ENCODE results near the gene TPCN1.

TPCN1 gene

GRCh38 chr12:113333418-113333750 is 112.1 kb downstream of the TPCN1 start:
- TF ChIP-seq, protein P1, sequence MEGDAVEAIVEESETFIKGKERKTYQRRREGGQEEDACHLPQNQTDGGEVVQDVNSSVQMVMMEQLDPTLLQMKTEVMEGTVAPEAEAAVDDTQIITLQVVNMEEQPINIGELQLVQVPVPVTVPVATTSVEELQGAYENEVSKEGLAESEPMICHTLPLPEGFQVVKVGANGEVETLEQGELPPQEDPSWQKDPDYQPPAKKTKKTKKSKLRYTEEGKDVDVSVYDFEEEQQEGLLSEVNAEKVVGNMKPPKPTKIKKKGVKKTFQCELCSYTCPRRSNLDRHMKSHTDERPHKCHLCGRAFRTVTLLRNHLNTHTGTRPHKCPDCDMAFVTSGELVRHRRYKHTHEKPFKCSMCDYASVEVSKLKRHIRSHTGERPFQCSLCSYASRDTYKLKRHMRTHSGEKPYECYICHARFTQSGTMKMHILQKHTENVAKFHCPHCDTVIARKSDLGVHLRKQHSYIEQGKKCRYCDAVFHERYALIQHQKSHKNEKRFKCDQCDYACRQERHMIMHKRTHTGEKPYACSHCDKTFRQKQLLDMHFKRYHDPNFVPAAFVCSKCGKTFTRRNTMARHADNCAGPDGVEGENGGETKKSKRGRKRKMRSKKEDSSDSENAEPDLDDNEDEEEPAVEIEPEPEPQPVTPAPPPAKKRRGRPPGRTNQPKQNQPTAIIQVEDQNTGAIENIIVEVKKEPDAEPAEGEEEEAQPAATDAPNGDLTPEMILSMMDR (IDR thresholded peaks at IDR 0.05; ENCODE audit: low read depth, low read length, missing control alignments): no peak
- in situ Hi-C loops (cut with HindIII; ENCODE audit: low pct_ligation_motif_present, low sequenced_read_pairs): no loop called here
- H3K4me3 ChIP-seq (ENCODE audit: low read depth, low read length): no peak overlapping the region
- H3K36me3 ChIP-seq (replicated peaks): no peaks in the 10 kb centered on the region
- H3K27ac ChIP-seq: no peak overlapping the region
- DNase-seq: no peak
- H3K27me3 ChIP-seq (replicated peaks): no peaks in the 10 kb centered on the region

- in situ Hi-C loops (cut with HindIII; ENCODE audit: low pct_ligation_motif_present, low sequenced_read_pairs): no loop called here
- H3K27ac ChIP-seq: no peak overlapping the region
- TF ChIP-seq, protein P1 (IDR thresholded peaks at IDR 0.05; ENCODE audit: low read depth, low read length, missing control alignments): no peak
Observed at GRCh38 chr12:113333877-113334785, 112.9 kb downstream of the TPCN1 start.

GRCh38 chr12:113334786-113335539 is 113.7 kb downstream of the TPCN1 start, which contains the start of gene SLC8B1:
TSS of gene SLC8B1 (minus strand) at chr12:113335109. CDS start at chr12:113332878, 2,231 bp downstream.
- Histone ChIP-seq H3K27me3 (replicated peaks) (no peaks in the 10 kb centered on the region), H3K4me3 (ENCODE audit: low read depth, low read length) (peak within 1 kb of the TSS; percentile 69), H3K27ac (no peak within 1 kb of the TSS), H3K36me3 (replicated peaks) (no peaks in the 10 kb centered on the region)
- DNase-seq: peak; percentile 60
- in situ Hi-C loops (cut with HindIII; ENCODE audit: low pct_ligation_motif_present, low sequenced_read_pairs): no loop called here
- TF ChIP-seq, protein P1 (IDR thresholded peaks at IDR 0.05; ENCODE audit: low read depth, low read length, missing control alignments): no peak

More at GRCh38 chr12:113333877-113334785, 112.9 kb downstream of the TPCN1 start:
- Histone ChIP-seq H3K4me3 (ENCODE audit: low read depth, low read length) (peak overlapping the region; percentile 69), H3K36me3 (replicated peaks) (no peaks in the 10 kb centered on the region), H3K27me3 (replicated peaks) (no peaks in the 10 kb centered on the region)
- DNase-seq: no peak

DNA sequence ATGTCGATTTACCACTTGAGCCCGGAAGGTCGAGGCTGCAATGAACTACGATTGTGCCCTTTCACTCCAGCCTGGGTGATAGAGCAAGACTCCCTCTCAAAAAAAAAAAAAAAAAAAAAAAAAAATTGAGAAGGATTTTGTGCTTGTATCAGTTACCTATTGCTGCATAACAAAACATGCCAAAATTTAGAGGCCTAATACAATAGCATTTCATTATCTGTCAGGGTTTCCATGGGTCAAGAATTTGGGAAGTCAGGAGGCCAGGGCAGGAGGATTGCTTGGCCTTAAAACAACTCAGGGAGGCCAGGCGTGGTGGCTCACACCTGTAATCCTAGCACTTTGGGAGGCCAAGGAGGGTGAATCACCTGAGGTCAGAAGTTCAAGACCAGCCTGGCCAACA is 118.3 kb downstream of the TPCN1 start:
- in situ Hi-C loops (cut with HindIII; ENCODE audit: low pct_ligation_motif_present, low sequenced_read_pairs): no loop called here
- no peak overlapping the region for H3K27ac ChIP-seq
- TF ChIP-seq, protein P1 (IDR thresholded peaks at IDR 0.05; ENCODE audit: low read depth, low read length, missing control alignments): no peak

GRCh38 chr12:113340061-113340460 is 118.8 kb downstream of the TPCN1 start:
- in situ Hi-C loops (cut with HindIII; ENCODE audit: low pct_ligation_motif_present, low sequenced_read_pairs): no loop called here
- H3K27me3 ChIP-seq (replicated peaks): no peaks in the 10 kb centered on the region
- no peaks in the 10 kb centered on the region for H3K36me3 ChIP-seq (replicated peaks)
- no peak overlapping the region for H3K4me3 ChIP-seq (ENCODE audit: low read depth, low read length)
- no peak overlapping the region for H3K27ac ChIP-seq
- no peak for DNase-seq
- TF ChIP-seq, protein P1 (IDR thresholded peaks at IDR 0.05; ENCODE audit: low read depth, low read length, missing control alignments): no peak

More for the DNA sequence above, 118.3 kb downstream of the TPCN1 start:
- Histone ChIP-seq H3K27me3 (replicated peaks) (no peaks in the 10 kb centered on the region), H3K4me3 (ENCODE audit: low read depth, low read length) (no peak overlapping the region), H3K36me3 (replicated peaks) (no peaks in the 10 kb centered on the region)
- DNase-seq: no peak
